ENCODE measurements around the gene ITPR2.

GRCh38 chr12:26863515-26863914, 30.5 kb upstream of the ITPR2 start:
- TF ChIP-seq POLR2A (IDR thresholded peaks at IDR 0.05; ENCODE audit: low read depth, low read length) (no peak), POLR2AphosphoS5 (IDR thresholded peaks at IDR 0.05; ENCODE audit: low read depth, low read length) (no peak)

All from GM12892 (cell line).